Activated CD4-positive, CD25-positive, alpha-beta regulatory T cell (primary cell): ENCODE data around the gene SORCS2.

Experiments
- DNase-seq, 4 experiments: peaks; one replicate each; lab custom pipeline; 2025; lab: John Stamatoyannopoulos, UW

Gene SORCS2

DNA sequence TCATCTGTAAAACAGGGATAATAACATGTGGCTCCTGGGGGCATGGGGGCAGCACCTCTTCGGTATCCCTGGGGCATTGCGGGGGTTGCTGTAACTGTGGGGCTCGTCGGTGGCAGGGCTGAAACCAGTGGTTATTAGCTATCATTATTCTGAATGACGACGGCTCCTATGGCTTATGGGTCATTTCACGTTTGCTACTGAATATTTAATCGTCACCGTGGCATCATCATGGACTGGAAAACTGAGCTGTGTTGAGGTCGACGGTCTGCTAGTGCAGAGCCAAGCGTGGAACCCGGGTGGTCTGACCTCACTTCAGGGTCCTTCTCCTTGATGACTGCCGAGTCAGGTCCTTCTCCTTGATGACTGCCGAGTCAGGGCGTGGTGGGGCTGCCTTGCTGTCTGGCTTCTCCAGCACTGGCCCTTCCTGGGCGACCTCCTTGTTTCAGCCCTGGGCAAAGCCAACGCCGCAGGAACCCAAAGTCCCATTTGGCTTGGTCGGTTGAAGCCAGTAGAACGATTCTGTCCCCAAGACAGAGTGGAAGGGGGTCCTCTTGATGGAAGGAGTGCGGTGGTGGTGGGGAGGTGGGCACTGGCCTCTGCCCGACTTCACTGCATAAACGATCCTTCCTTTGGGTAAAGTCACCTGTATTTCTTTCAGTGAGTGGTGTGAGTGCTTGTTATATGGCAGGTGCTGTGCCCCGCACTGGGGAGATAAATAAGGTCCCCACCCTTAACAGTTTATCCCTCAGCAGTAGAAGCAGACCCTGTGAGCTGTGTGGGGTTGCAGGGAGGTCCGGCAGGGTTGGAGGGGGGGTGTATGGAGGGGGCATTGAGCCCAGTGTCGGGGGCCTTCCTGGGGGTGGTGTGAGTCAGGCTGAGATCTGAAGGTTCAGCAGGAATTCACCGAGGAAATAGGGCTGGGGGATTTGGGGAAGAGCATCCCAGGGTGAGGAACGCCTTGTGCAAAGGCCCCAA is 201.6 kb downstream of the SORCS2 start:
- no peak for DNase-seq

DNA sequence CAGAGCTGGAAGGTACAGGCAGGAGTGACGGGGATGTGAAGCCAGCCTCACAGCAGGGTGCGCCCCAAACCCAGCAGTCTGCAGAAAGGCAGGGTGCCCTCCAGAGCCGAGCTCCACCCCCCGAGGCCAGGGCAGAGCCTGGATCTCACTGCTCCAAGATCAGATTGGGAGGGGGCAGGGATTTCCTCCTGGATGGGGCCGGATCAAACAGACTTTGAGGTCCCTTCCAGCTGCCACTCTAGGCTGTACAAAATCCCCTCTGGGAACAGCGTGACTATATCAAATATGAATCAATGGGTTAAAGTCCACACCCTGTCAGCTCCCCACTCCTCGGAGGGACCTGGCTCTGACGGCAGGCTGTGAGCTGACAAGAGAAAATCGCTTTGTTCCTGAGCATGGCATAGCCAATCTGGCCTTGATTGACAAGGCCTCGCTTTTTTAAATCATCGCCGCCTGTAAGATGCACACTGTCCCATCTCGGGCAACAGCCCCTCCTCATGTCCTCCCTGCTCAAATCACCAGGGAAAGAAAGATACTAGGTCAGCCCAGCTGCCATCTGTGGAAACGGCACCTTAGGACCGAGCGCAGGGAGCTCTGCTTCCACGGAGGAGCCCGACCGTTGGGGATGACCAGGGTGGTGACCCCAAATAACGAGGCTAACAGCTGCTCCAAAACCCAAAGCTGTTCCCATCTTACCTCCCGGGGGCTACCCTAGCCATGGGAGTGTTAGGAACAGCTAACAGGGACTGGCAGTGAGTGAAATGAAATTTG is 202.5 kb downstream of the SORCS2 start:
- DNase-seq, result no peak

DNA sequence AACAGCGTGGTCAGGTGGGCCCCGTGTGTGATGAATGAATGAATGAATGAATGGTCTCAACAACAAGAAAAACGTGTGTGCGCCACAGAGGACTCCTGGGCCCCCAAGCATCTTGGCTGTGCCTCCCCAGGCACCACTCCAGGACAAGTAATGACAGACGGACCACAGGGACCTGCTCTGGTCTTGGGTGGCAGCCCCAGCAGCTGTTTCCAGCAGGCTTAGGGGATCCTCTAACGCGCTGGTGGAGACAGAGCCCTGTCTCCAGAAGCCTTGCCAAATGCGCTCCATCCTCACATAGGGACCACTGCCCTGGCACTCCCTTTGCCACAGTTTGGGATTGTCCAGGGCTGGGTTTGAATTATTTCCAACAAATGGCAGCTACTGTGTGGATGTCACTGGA is 203.3 kb downstream of the SORCS2 start:
- DNase-seq, result no peak

DNA sequence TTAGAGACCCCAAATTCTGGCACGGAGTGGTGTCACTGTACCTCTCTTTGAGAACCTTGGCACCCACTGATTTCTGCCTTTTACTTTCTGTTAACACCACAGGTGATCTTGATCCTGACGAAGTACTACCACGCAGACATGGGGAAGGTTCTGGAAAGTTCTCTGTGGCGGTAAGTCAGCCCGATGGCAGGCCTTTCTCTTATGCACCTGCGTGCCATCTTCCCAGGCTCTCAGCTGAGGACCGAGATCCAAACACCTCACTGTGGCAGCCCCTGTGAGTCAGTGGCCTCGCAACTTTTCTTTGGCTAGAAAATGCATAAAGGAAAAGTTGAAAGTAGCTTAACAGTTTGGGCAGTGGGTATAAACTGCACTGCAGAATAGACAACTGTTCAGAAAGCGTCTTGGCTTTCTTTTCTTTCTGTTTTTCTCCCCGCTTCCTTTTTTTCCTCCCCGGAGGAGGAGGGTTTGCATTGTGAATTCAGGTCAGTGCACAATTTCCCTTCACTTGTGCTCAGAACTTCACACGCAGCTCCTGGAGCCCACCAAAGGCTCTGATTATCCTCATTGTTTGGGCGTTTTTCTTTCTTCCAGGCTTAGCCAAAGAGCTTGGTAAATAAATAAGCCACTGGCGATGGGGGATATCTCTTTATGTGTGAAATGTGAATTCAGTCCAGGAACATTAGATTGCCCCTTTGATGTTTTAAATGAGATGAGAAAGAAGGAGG is 204.0 kb downstream of the SORCS2 start:
- no peak for DNase-seq

DNA sequence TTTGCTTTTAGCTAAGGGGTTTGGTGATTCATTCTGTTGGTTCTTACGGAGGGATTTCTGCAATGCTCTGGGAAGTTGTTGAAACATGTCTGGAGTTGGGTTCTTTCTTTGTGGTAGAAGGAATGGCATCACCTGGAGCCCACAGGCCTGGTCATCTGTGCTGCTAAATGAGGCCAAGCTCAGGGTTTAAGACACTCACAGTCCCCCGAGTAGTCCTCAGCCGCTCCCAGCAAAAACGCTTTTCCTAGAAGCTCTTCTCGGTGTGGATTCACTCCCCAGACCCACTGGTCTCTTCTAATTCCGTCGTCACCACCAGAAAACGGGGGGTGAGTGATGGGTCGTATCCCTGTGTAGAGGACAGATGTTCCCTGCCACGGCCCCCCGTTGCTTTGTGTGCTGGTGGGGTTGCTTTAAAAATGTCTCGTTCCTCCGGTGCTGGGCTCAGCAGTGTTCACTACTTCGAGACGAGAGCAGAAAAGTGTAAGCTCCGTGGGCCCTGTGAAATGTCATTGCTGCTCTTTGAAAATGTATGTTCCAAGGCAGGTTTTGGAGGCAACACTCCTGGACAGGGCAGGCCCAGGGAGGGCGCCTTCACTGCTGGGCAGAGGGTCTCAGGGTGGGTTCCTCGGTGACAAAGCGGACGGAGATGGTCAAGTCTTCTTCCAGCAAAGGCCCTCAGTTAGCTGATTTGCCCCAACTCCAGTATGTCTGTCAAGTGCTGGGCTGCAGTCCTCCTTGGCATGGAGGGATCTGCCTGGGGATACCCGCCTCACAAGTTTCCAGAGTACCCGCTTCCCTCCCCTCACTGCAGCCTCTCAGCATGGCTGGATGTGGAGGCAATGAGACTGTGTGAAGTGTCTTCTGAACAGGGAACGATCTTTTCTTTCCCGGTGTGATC is 205.1 kb downstream of the SORCS2 start:
- no peak for DNase-seq

DNA sequence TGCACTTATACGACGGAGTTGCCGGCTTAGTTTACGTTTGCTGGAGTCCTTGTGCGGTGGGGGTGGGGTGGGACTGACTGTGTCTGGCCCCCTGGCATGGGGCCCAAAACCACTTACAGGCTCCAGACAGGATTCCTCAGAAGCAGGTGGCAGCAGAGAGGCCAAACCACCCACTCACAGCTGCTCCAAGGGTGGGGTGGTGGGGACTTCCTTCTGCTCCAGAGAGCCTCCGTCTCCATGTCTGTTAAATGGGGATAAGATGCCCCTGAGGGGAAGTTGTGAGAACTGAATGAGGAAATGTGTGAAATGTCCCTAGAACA is 205.7 kb downstream of the SORCS2 start:
- no peak for DNase-seq

DNA sequence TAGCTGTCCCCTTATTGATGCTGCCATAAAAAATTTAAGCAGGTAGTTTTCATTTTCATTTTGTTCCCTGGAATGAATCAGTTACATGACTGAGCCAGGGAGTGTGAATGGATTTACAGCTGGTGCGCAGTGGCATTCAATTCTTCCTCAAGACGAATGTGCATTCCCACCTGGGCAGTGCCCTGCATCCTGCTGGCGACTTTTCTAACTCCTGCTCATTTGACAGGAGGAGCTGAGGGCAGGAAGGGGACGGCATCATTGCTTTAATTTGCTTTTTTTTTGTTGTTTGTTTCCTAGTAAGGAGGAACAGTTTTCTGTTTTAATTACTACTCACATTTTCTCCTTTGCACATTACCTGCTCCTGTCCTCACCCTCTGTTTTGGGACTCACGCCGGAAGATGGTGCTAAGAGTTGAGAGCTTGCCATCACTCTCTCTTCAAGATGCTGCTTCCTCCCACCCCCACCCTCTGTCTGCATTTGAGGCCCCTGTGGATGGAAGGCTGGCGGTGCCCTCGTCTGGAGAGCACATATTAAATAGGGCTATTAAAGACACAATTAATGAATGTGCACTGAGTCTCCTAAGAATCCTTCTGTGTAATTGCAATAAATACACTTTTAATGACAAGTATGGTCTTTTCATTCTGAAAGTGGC is 206.6 kb downstream of the SORCS2 start:
- DNase-seq, result no peak

DNA sequence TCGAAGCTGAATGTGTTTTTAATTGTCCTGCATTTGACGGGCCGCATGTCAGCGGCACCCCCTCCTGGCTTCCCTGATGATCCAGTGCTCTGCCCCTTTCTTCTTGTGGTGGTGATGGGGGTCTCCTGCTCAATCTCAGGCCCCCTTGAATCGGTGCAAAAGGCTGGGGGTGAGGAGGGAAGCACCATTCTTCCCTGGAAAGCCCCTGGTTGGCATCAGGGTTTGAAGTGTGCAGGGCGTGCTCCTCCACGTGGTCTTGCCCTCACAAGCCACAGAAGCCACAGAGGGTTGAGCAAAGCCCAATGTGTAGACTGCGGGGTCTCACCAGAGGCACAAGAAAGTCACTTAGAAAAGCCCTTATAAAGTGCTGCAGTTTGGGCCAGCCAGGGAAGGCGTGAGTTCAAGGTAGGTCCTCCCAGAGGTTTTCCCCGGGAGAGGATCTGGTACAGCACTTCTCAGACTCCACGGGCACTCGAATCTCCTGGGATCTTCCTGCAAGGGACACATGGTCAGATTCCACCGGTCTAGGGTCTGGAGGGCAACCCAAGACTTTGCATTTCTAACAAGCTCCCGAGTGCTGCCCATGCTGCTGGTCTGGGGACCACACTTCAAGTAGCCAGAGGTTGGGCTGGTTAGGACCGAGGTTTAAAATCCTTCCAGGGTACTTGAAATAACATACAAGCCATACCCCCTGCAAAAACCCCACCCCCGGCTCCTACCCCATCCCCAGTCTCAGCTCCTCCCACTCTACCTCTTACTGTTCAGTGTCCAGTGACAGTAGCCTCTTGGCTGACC is 207.3 kb downstream of the SORCS2 start:
- DNase-seq, result no peak

DNA sequence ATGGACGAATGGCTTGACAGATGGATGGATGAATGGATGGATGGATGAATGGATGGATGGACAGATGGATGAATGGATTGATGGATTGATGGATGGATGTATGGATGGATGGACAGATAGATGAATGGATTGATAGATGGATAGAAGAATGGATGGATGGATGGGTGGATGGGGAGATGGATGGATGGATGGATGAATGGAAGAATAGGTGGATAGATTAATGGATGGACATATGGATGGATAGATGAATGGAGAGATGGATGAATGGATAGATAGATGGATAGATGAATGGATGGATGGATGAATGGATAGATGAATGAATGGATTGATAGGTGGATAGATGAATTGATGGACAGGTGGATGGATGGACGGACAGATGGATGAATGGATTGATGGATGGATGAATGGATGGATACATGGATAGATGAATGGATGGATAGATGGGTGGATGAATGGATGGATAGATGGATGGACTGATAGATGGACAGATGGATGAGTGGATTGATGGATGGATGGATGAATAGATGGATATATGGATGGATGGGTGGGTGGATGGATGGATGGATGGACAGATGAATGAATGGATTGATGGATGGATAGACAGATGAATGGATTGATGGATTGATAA is 208.4 kb downstream of the SORCS2 start:
- DNase-seq, result no peak

DNA sequence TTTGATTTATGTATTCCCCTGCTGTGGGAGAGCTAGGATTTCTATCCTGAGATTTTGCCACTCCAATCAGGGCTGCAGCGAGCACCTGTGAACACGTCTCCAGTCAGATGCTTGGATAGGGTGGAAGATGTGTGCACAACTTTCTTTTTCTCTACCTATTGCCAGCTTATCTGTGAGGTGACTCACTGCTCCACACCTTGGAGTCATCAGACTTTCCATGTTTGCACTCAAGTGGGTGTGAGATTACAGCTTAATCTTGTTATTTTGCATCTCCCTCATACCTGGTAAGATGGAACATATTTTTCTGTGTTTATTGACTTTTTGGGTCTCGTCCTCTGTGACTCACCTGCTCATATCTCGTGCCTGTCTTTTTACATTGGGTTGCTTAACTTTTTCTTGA is 210.2 kb downstream of the SORCS2 start:
- DNase-seq, result no peak

DNA sequence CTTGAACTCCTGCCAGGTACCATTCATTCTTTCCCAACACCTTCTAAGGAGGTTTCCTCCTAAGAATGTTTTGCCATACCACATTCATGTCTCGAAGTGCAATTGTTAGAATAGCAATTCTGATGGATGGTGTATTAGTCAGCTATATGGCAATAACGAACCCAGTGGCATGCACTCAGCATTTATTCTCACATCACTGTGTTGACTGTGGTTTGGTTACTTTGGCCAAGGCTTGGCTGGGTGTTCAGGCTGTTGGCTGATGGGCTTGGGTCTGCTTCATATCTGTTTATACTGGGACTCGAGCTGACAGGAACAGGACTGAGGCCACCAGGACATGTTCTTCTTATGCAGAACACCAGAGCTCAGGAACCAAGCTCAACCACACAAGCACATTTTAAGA is 210.7 kb downstream of the SORCS2 start:
- DNase-seq, result no peak

DNA sequence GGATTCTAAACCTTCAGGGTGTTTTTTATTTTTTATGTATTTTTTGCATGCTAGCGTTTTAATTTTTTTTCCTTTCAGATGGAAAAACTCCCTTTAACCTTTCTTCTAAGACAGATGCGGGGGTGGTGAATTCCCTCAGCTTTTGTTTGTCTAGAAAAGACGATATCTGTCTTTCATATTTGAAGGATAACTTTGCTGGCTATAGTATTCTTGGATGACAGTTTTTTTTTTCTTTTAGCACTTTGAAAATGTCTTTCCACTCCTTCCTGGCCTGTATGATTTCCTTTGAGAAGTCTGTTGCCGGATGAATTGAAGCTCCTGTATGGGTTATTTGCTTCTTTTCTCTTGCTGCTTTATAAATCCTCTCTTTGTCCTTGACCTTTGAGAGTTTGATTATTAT is 215.8 kb downstream of the SORCS2 start:
- no peak for DNase-seq

DNA sequence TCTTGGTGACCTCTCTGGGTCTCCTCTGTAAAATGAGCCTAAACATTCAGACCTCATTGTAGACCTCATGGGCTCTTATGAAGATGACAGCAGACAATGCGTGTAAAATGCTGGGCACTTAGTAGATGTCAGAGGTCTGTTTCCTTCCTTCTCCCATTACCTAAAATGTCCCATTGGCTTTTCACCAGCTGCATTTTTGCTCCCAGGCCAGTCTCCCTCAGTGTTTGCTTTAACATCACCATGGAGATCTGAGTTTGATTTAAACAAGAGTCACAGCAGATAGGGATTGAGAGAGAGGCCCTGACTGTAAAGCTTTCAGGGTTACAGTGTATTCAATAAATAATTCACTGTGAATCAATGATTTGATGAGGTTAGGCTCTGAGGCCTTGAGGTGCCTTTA is 218.1 kb downstream of the SORCS2 start:
- no peak for DNase-seq

DNA sequence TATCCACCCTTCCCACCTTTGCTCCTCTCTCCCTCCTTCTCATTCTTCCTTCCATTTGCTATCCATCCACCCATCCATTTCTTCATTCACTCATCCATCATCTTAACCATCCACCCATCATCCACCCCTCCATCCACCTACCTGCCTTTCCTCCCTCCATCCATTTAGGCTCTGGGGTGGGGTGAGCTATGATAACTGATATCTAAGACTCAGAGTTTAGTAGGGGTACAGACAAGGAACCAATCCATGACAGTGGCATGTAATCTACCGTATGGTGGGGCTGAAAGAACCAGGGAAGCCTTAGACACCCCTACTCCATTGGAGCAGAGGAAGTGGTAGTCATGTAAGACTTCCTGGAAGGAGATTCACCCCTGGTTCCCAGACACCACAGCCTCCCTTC is 219.2 kb downstream of the SORCS2 start:
- no peak for DNase-seq

DNA sequence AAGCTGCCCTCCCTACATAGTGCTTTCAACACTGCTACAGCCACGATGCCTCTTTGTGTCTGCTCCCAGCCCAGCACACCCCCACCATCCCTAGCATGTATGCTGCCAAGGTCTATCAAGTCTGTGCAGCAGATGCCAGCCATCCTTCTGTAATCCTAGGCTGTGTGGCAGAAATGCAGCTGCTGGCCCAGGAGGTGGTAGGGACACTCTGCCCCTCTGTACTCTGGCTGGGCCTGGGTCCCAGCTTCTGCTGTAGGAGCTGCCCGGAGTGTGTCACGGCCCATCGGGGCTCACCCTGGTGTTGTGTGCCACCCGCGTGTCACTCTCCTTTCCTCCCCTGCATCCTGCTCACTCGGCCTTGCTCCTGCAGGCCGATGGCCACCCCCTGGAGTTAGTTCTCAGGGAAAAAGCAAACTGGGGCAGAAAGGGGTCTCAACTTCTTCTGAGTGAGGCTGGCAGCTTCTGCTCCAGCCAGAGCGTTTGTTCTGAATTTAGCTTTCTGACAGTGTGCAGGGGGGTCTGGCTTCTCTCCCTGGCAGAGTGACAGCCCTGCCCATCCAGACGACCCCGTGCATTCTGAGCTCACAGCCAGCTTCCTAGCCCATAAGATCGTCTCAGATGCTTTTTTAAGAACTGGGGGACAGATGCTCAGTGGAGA is 219.7 kb downstream of the SORCS2 start:
- no peak for DNase-seq

DNA sequence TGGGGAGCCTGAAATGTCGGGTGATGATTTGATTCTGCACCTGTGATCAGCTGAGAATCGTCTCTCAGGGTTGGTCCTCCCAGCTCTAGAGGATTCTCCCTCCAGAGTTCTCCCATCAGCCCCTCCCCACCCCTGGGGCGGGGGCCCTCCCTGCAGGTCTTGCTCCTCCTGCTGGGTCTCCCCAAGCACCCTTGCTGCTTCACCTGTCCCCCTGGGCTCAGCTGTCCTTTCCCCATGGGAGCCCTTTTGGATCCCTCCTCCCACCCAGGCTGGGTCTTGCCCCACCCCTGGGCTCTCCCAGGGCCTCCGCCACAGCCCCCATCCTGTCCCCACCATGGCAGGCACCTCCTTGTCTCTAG is 220.2 kb downstream of the SORCS2 start:
- DNase-seq, result no peak

DNA sequence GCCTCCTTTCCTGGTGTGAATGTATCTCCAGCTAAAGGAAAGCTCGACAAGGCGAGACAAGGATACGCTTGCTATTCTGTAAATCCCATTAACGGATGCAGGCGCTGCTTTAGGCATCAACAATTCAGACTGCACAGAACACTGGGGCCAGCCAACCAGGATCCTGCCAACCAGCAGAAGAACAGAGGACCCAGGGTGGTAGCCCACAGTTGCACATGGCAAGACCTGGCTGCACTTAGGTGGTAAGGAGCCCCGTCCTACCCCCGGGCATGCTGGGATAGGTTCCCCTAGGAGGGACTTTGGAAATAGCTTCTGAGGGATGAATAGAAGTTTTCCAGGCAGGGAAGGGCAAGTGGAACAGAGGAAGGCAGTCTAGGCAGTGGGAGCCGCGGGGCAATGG is 221.7 kb downstream of the SORCS2 start:
- DNase-seq, result no peak

DNA sequence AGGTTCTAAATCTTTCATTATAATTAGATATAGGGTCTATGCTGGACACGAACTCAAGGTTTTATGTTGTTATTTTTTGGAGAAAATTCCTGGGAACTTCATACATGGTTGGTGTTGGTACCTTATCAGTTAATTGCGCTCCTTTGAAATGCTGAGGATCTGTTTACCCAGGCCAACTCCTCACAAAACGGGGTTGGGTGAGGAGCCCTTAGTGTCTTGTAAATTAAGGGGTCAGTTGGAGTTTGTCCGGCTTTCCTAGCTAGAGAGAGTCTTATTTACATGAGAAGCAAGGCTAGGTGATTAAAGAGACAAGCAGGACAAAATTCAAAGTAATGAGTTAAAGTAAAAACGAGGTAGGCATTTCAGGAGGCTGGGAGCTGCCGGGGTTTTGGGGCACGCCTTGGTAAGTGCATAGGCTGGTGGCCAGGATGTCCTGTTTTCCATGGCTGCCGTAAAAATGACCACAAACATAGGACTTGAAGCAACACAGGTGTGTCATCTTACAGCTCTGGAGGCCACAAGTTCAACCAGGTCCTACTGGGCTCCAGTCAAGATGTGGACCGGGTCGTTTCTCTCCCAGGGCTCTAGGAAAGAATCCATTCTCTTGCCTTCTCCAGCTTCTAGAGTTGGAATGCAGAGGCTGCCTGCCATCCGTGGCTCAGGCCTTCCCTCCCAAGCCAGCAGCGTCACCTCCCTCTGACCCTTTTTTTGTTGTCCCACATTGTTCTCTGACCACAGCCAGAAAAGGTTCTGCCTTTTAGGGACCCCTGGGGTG is 222.6 kb downstream of the SORCS2 start:
- no peak for DNase-seq
